ENCODE data around the gene HNRNPA1. TPM values are rescaled to one million over a fixed set of nuclear protein-coding genes. Genes with fewer than 3 reads are reported as not detected.

HNRNPA1 gene
- total and polyA plus RNA-seq, 9 of the 15 experiments (the other 6 are each of a cell fraction or from before 2014, with no cell fraction given) = 1,166 to 2,703 (median 1,815) TPM

DNA sequence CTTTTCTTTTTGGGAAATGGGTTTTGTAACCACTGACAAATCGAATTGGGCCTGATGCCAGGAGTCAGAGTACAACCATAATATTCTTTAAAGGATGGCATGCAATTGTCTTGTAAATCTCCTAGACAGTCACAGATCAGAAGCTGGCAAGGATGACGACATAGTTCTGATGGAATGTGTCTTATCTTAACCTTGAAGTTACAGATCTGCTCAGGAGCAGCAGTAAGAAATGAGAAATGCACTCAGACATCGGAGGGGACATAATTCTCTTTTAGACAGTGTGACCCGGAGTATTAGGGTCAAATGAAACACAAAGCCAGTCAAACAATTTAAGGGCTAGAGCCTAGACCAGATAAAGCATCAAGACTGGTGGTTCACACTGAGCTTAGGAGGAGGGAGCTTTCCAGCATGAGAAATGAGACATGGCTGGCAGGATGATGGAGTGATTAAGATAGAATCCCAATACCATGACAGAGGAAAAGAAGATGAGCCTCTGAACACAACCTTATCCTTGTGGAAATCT lies 18.1 kb upstream of the HNRNPA1 start:
- ATAC-seq = peak; percentile 48
- in situ Hi-C loops (cut with MboI) (no loop called here), intact Hi-C loops (cut with micrococcal nuclease) (loop anchor here (1.0 kb wide), 1 partner anchor 18 kb away; the partner anchor contains the start of genes CBX5 and HNRNPA1)
- Histone ChIP-seq H2AFZ (ENCODE audit: low read depth, low read length) (peak overlapping the region; percentile 66), H3K4me3 (no peak overlapping the region), H3K27me3 (ENCODE audit: control insufficient read depth in 2 of 2, insufficient read depth in 2 of 2, low read length in 2 of 2) (no peaks in the 10 kb centered on the region), H3K9me1 (ENCODE audit: control insufficient read depth, insufficient read depth, low read length) (no peaks in the 10 kb centered on the region), H3K9me3 (replicated peaks; ENCODE audit: control insufficient read depth, insufficient read depth, low read depth, low read length) (no peaks in the 10 kb centered on the region), H3K9ac (ENCODE audit: insufficient read depth in 1 of 2, low read depth in 2 of 2, low read length in 2 of 2) (peak overlapping the region in 1 of 2 experiments; percentile 54; a peak in 2 of 4 replicates), H3K27ac (ENCODE audit: extremely low read depth, low read depth, low read length) (peak overlapping the region; percentile 74), H3K4me1 (replicated peaks in 1 of 2; ENCODE audit: control insufficient read depth in 2 of 2, insufficient read depth in 2 of 2, low read length in 2 of 2) (peaks cover 33 to 42% of the 10 kb centered on the region in 2 experiments), H4K20me1 (replicated peaks; ENCODE audit: control insufficient read depth, insufficient read depth, low read length) (no peaks in the 10 kb centered on the region), H3K4me2 (ENCODE audit: insufficient read depth, low read length) (peak overlapping the region; percentile 58), H3K36me3 (ENCODE audit: control insufficient read depth, insufficient read depth, low read length) (peaks cover 3% of the 10 kb centered on the region), H3K79me2 (ENCODE audit: control insufficient read depth, insufficient read depth, low read length) (peaks cover 58% of the 10 kb centered on the region)
- peak; percentile 78 for FAIRE-seq
- BruUV-seq (replicated peaks) = no TSS peak
- CTCF ChIA-PET (ENCODE audit: low intra/inter-chr PET ratio) = no interaction called here
- WGBS (ENCODE audit: insufficient coverage, low coverage, missing lambda C conversion rate) = 1% methylated on average over 4 of the region's 4 CpGs
- POLR2A ChIA-PET = interaction anchor here (0.6 to 6.5 kb wide), 14 partner anchors 8 to 245 kb away, joined by 3 to 58 read pairs (median 3); partner anchors contain the start of genes CBX5 and HNRNPA1
- peak in 2 of 4 experiments; percentile 44 to 74 for DNase-seq (ENCODE audit: extremely low read depth in 1 of 4, low spot score in 3 of 4)
- TF ChIP-seq POLR2A (conservative IDR thresholded peaks at IDR 0.05) (no peak), NFIC (IDR thresholded peaks at IDR 0.05) (peak; percentile 82), SIRT6 (IDR thresholded peaks at IDR 0.05; ENCODE audit: low read depth, low read length) (no peak), ZNF121 (CRISPR knock-in tag; conservative IDR thresholded peaks at IDR 0.05) (no peak), ZNF717 (CRISPR knock-in tag; IDR thresholded peaks at IDR 0.05) (no peak), CBFA2T3 (IDR thresholded peaks at IDR 0.05) (peak; percentile 65), EP300 (IDR thresholded peaks at IDR 0.05; ENCODE audit: low read length) (0 out of 2 replicates have a peak, but pooled peaks have one; percentile 28), TCF7 (IDR thresholded peaks at IDR 0.05; ENCODE audit: borderline replicate concordance) (no peak), PHTF2 (CRISPR knock-in tag; IDR thresholded peaks at IDR 0.05) (no peak), FOSL1 (tag; conservative IDR thresholded peaks at IDR 0.05) (0 out of 2 replicates have a peak, but pooled peaks have one; percentile 46), SAP30 (IDR thresholded peaks at IDR 0.05; ENCODE audit: borderline replicate concordance, insufficient read depth, low read depth, low read length, poor library complexity, severe bottlenecking) (no peak), PPARD (CRISPR knock-in tag; IDR thresholded peaks at IDR 0.05) (no peak), HEY1 (CRISPR knock-in tag; IDR thresholded peaks at IDR 0.05; ENCODE audit: borderline replicate concordance) (no peak), LCOR (CRISPR knock-in tag; IDR thresholded peaks at IDR 0.05) (no peak), ESRRA (IDR thresholded peaks at IDR 0.05; ENCODE audit: borderline replicate concordance, low read depth) (peak; percentile 87), CHD1 (IDR thresholded peaks at IDR 0.05; ENCODE audit: low read length) (no peak)
- TF ChIP-seq, protein P1, sequence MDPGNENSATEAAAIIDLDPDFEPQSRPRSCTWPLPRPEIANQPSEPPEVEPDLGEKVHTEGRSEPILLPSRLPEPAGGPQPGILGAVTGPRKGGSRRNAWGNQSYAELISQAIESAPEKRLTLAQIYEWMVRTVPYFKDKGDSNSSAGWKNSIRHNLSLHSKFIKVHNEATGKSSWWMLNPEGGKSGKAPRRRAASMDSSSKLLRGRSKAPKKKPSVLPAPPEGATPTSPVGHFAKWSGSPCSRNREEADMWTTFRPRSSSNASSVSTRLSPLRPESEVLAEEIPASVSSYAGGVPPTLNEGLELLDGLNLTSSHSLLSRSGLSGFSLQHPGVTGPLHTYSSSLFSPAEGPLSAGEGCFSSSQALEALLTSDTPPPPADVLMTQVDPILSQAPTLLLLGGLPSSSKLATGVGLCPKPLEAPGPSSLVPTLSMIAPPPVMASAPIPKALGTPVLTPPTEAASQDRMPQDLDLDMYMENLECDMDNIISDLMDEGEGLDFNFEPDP (CRISPR knock-in tag; IDR thresholded peaks at IDR 0.05) = no peak
- TF ChIP-seq, protein P2, sequence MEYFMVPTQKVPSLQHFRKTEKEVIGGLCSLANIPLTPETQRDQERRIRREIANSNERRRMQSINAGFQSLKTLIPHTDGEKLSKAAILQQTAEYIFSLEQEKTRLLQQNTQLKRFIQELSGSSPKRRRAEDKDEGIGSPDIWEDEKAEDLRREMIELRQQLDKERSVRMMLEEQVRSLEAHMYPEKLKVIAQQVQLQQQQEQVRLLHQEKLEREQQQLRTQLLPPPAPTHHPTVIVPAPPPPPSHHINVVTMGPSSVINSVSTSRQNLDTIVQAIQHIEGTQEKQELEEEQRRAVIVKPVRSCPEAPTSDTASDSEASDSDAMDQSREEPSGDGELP (CRISPR knock-in tag; IDR thresholded peaks at IDR 0.05; ENCODE audit: borderline replicate concordance) = no peak
- TF ChIP-seq, protein P3, sequence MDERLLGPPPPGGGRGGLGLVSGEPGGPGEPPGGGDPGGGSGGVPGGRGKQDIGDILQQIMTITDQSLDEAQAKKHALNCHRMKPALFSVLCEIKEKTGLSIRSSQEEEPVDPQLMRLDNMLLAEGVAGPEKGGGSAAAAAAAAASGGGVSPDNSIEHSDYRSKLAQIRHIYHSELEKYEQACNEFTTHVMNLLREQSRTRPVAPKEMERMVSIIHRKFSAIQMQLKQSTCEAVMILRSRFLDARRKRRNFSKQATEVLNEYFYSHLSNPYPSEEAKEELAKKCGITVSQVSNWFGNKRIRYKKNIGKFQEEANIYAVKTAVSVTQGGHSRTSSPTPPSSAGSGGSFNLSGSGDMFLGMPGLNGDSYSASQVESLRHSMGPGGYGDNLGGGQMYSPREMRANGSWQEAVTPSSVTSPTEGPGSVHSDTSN (CRISPR knock-in tag; IDR thresholded peaks at IDR 0.05; ENCODE audit: low read depth) = no peak
- TF ChIP-seq, protein P3 (tag; conservative IDR thresholded peaks at IDR 0.05; ENCODE audit: low read depth) = peak; percentile 97

All from K562 (cell line).